HT1080 (cell line): ENCODE measurements around the gene TSC22D4. TPM values are rescaled to one million over a fixed set of nuclear protein-coding genes. Genes with fewer than 3 reads are reported as not detected.
"Not testable (repeated sequence)": the region's sequence is repeated elsewhere in the genome, so short reads cannot be mapped to it uniquely, and the experiment has no call there.

Experiments
- DNase-seq: peaks from one replicate; pipeline ENCODE4 v3.0.0-alpha.2; 2015; ENCODE audit warnings: low read depth
- total RNA-seq: library from RNA; depleted of rRNA; stranded (reverse); fragments of >200 nt; shearing (Covaris generic); gene quantifications from 2 replicates; pipeline ENCODE4 v1.2.3, GENCODE V29; 2014

TSC22D4 gene
- total RNA-seq, 1 experiment from 2014 or later = 65.7 TPM

- DNase-seq = no peak
Observed at GRCh38 chr7:100476101-100476780, 2.8 kb downstream of the TSC22D4 start.

GRCh38 chr7:100475549-100475948 is 3.5 kb downstream of the TSC22D4 start:
- no peak for DNase-seq

GRCh38 chr7:100472854-100473499 is 6.0 kb downstream of the TSC22D4 start:
- no peak for DNase-seq

GRCh38 chr7:100472121-100472851 is 6.7 kb downstream of the TSC22D4 start:
- no peak for DNase-seq

- no peak for DNase-seq
Observed at GRCh38 chr7:100471021-100471420, 8.0 kb downstream of the TSC22D4 start.

- peak; percentile 77 for DNase-seq
Observed at GRCh38 chr7:100469227-100470044, 9.6 kb downstream of the TSC22D4 start.

GRCh38 chr7:100467638-100468373 is 11.2 kb downstream of the TSC22D4 start:
- DNase-seq = no peak

GRCh38 chr7:100466653-100467605 is 12.1 kb downstream of the TSC22D4 start:
- no peak for DNase-seq

- DNase-seq = peak; percentile 72
Observed at GRCh38 chr7:100465702-100466311, 13.2 kb downstream of the TSC22D4 start.

GRCh38 chr7:100465299-100465698 is 13.7 kb downstream of the TSC22D4 start:
- DNase-seq = no peak

GRCh38 chr7:100464791-100465190 is 14.2 kb downstream of the TSC22D4 start:
- DNase-seq = no peak

GRCh38 chr7:100464210-100464660 is 14.8 kb downstream of the TSC22D4 start, which contains the start of gene SPACDR:
TSS of gene SPACDR (minus strand) at chr7:100464260. CDS start at chr7:100464025, 235 bp downstream.
- DNase-seq = no peak

- no peak for DNase-seq
Observed at GRCh38 chr7:100457033-100457432, 22.0 kb downstream of the TSC22D4 start.

GRCh38 chr7:100456562-100456961 is 22.5 kb downstream of the TSC22D4 start:
- DNase-seq = no peak

- DNase-seq = no peak
Observed at GRCh38 chr7:100455206-100455605, 23.8 kb downstream of the TSC22D4 start.

GRCh38 chr7:100453854-100454253 is 25.2 kb downstream of the TSC22D4 start:
- not testable (repeated sequence) for DNase-seq

GRCh38 chr7:100452513-100452912 is 26.5 kb downstream of the TSC22D4 start:
- DNase-seq = no peak

GRCh38 chr7:100449190-100449795 is 29.7 kb downstream of the TSC22D4 start:
- no peak for DNase-seq
